Hepatocyte (in vitro differentiated cells): ENCODE data around the gene SCRN2.

Experiments used
- CTCF ChIP-seq: fragments of 200-600 bp; sonication (generic); IDR thresholded peaks from 2 replicates; pipeline ENCODE4 v1.5.1; 2016; ENCODE audit warnings: antibody characterized with exemption, mild to moderate bottlenecking; ENCODE audit not compliant: poor library complexity
- EZH2 ChIP-seq: fragments of 200-600 bp; sonication (generic); IDR thresholded peaks from 2 replicates; pipeline ENCODE4 v1.6.1; 2016; ENCODE audit warnings: antibody characterized with exemption, mild to moderate bottlenecking, borderline replicate concordance
- EZH2phosphoT487 ChIP-seq: fragments of 200-600 bp; sonication (generic); IDR thresholded peaks from one replicate; pipeline ENCODE4 v1.6.1; 2018; ENCODE audit warnings: antibody characterized with exemption, mild to moderate bottlenecking, low read depth, moderate library complexity; ENCODE audit not compliant: unreplicated experiment, severe bottlenecking

GRCh38 chr17:47879028-47879585 lies 38.0 kb upstream of the SCRN2 start:
- TF ChIP-seq CTCF = no peak
- TF ChIP-seq EZH2phosphoT487 = no peak
- TF ChIP-seq EZH2 = no peak
